Glutamatergic neuron (in vitro differentiated cells): ENCODE data around the gene FHIT. TPM values are rescaled to one million over a fixed set of nuclear protein-coding genes. Genes with fewer than 3 reads are reported as not detected.
A peak's percentile ranks its signal among the peaks of the same experiment; 100 is the strongest.

Experiments used
- DNase-seq: peaks from one replicate; pipeline ENCODE4 v3.0.0; 2022
- H3K27ac Mint-ChIP-seq: one replicate; pipeline ENCODE4 v1.8.0; 2020; ENCODE audit warnings: mild to moderate bottlenecking, mixed read lengths, inconsistent platforms; ENCODE audit not compliant: unreplicated experiment
- H3K27me3 Mint-ChIP-seq: one replicate; pipeline ENCODE4 v1.8.0; 2020; ENCODE audit warnings: mild to moderate bottlenecking, moderate library complexity, mixed read lengths, inconsistent platforms; ENCODE audit not compliant: unreplicated experiment
- H3K36me3 Mint-ChIP-seq: one replicate; pipeline ENCODE4 v1.8.0; 2020; ENCODE audit warnings: mild to moderate bottlenecking, mixed read lengths, inconsistent platforms; ENCODE audit not compliant: unreplicated experiment
- H3K4me1 Mint-ChIP-seq: one replicate; pipeline ENCODE4 v1.8.0; 2020; ENCODE audit warnings: mild to moderate bottlenecking, low read depth, mixed read lengths, inconsistent platforms; ENCODE audit not compliant: unreplicated experiment
- H3K4me3 Mint-ChIP-seq: one replicate; pipeline ENCODE4 v1.8.0; 2020; ENCODE audit warnings: mild to moderate bottlenecking, mixed read lengths, inconsistent platforms; ENCODE audit not compliant: unreplicated experiment
- H3K9me3 Mint-ChIP-seq: one replicate; pipeline ENCODE4 v1.8.0; 2020; ENCODE audit warnings: mild to moderate bottlenecking, moderate library complexity, mixed read lengths, inconsistent platforms; ENCODE audit not compliant: unreplicated experiment
- CTCF ChIP-seq: fragments of 200-600 bp; sonication (generic); IDR thresholded peaks from one replicate; pipeline ENCODE4 v1.5.0; 2021; ENCODE audit not compliant: partially characterized antibody, unreplicated experiment
- total RNA-seq: library from RNA; stranded (reverse); fragmentation: NEBNext Ultra II Directional; extraction: Animal tissue kit (Norgen Biotek cat#: 25700); gene quantifications from one replicate; pipeline ENCODE4 v1.2.1, GENCODE V29; 2021; ENCODE audit not compliant: unreplicated experiment

Gene FHIT
- total RNA-seq, 1 donor from 2014 or later = 15.2 TPM

- no peak for DNase-seq
- TF ChIP-seq CTCF = no peak
- no peak overlapping the region for H3K4me3 Mint-ChIP-seq
- peaks cover 71% of the 10 kb centered on the region for H3K4me1 Mint-ChIP-seq
- peak overlapping the region; percentile 15 for H3K27ac Mint-ChIP-seq
- no peaks in the 10 kb centered on the region for H3K27me3 Mint-ChIP-seq
- peaks cover 3% of the 10 kb centered on the region for H3K9me3 Mint-ChIP-seq
- H3K36me3 Mint-ChIP-seq = no peaks in the 10 kb centered on the region
Measured at GRCh38 chr3:59994732-59995304, 1256.4 kb downstream of the FHIT start.

DNA sequence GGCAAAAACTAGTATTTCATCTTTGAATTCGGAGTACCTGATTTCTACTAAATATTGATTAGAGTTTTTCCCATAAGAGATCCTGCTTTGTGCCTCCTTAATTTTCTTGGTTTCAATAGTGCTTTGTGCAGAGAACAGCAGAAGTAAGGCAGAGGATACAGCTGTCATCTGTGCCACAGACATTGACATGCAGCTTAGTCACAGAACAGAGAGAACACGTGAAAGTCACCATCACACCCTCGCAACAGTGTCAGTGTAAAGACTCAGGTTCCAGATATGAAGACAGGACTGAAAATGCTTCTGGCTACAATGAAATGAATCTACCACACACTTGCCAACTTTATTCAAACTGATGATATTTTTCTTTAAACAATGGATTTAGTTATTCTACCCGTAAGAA lies 1258.7 kb downstream of the FHIT start:
- peak overlapping the region; percentile 52 for H3K27ac Mint-ChIP-seq
- no peak overlapping the region for H3K4me3 Mint-ChIP-seq
- no peak for TF ChIP-seq CTCF

GRCh38 chr3:59990915-59991314 lies 1260.3 kb downstream of the FHIT start:
- no peak for TF ChIP-seq CTCF
- Mint-ChIP-seq H3K4me3 (no peak overlapping the region), H3K36me3 (no peaks in the 10 kb centered on the region), H3K9me3 (peaks cover 2% of the 10 kb centered on the region), H3K4me1 (peaks cover 57% of the 10 kb centered on the region), H3K27ac (peak overlapping the region; percentile 42), H3K27me3 (no peaks in the 10 kb centered on the region)
- DNase-seq = no peak

More for the DNA sequence above, 1258.7 kb downstream of the FHIT start:
- Mint-ChIP-seq H3K36me3 (no peaks in the 10 kb centered on the region), H3K27me3 (no peaks in the 10 kb centered on the region), H3K4me1 (peaks cover 65% of the 10 kb centered on the region), H3K9me3 (peaks cover 2% of the 10 kb centered on the region)
- no peak for DNase-seq

DNA sequence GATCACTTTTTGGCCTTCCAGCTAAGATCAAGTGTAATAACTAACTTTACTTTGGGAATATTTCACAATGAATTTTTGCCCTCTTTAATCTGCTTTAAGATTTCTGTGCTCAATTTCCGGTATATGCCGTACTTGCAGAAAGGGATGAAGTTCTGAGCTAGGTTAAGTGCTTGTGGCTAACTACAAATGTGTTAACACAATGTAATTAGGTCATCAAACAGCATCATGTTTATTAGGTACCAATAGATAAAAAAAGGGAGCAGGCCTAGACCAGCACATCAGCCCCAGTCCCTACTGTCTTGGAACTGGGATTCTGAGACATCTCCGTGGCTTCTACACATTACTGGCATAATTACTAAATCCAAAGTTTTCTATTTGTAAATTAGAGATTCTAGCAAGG lies 1268.7 kb downstream of the FHIT start:
- peaks cover 2% of the 10 kb centered on the region for H3K27me3 Mint-ChIP-seq
- no peak for TF ChIP-seq CTCF

DNA sequence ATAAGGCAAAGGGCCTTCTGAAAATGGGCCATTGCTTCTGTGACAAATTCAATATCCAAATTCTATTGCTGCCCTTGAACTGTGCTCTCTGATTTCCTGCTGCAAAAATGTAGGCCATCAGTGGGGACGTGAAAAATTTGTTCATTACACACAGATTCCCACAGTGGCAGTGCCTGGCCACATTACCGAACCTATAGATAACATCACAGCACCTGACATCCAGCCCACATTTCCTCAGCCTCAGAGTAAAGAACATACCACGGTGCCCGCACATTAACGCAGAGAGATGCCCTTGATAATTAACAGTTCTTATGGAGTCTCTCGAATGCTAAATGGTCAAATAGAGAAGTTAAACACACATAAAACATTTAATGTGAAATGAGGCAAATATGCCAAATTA lies 1269.9 kb downstream of the FHIT start:
- Mint-ChIP-seq H3K36me3 (no peaks in the 10 kb centered on the region), H3K27ac (no peak overlapping the region), H3K9me3 (no peaks in the 10 kb centered on the region), H3K27me3 (peaks cover 2% of the 10 kb centered on the region), H3K4me1 (peaks cover 42% of the 10 kb centered on the region), H3K4me3 (no peak overlapping the region)
- no peak for TF ChIP-seq CTCF
- DNase-seq = no peak

More for the DNA sequence above, 1268.7 kb downstream of the FHIT start:
- Mint-ChIP-seq H3K27ac (no peak overlapping the region), H3K4me1 (peaks cover 47% of the 10 kb centered on the region), H3K36me3 (no peaks in the 10 kb centered on the region), H3K4me3 (no peak overlapping the region), H3K9me3 (no peaks in the 10 kb centered on the region)
- no peak for DNase-seq
